ENCODE measurements around the gene HOXB1.

Gene HOXB1

DNA sequence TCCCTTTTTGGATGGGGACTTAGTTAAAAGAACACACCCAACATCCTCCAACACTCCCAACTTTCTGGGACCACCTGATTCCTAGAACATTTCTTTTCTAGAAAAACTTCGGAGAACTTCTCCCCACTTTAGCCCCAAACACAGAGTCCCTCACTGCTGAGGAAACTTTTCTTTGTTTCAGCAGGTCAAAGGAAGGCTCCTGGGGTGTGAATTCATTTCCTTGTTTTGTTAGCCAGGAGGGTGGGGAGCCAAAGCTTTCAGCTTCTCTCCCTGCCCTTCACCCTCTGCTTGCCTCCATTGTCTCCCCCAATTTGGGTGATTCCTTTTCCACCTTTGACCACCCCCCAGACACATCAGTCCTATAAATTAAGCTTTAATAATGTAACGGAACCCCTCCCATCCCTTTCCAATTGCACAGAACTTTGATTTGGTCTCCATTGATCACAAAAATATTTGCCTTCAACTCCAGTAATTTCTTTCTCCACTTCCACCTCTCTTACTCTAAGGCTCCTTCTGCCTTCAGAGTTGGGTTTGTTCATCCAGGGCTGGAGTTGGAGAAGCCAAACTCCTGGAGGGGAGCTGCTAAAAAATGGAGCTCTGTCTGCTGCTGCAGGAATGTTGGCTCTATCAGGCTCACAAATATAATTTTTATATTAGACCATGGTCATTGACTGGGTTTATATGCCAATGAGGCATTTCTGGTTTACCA is 37.0 kb upstream of the HOXB1 start:
- peaks cover 0 to 3% (median 0%) of the 10 kb centered on the region in 5 donors for H3K36me3 ChIP-seq (ENCODE audit: control insufficient read depth in 5 of 5, insufficient read depth in 5 of 5, low read length in 5 of 5)
- H3K4me3 ChIP-seq (ENCODE audit: low read depth in 1 of 5, low read length in 5 of 5), result peak overlapping the region in 4 of 5 donors; percentile 4 to 48 (median 44)
- peak overlapping the region in 1 of 5 donors; percentile 13 for H3K9ac ChIP-seq (ENCODE audit: low read length in 5 of 5)
- H3K9me3 ChIP-seq (ENCODE audit: control insufficient read depth in 5 of 5, low read length in 5 of 5), result no peaks in the 10 kb centered on the region
- H3K27ac ChIP-seq (ENCODE audit: low read depth, low read length), result peak overlapping the region; percentile 75
- H3K4me1 ChIP-seq (ENCODE audit: control insufficient read depth in 5 of 5, insufficient read depth in 5 of 5, low read length in 5 of 5), result peaks cover 16 to 95% (median 88%) of the 10 kb centered on the region in 5 donors
- no peaks in the 10 kb centered on the region for H3K27me3 ChIP-seq (ENCODE audit: control insufficient read depth in 5 of 5, insufficient read depth in 4 of 5, low read length in 5 of 5)

DNA sequence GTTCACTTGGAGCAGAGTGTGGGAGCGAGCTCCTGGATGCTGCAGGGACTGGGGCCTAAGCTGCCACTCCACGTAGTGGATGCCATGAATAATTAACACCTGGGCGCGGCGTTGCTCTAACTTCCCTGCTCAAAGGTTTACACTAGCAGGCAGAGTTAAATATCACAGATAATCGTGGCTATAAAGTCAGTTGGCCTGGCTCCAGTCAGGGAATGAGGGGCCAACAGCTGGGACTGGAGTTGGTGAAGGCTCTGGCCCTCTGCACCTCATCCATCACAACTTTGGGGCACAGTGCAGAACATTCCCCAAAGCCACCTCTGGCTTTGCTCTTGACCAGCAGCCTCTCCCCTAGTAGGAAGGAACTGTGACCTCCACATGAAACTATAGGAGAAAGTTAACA is 36.4 kb upstream of the HOXB1 start:
- Histone ChIP-seq H3K36me3 (ENCODE audit: control insufficient read depth in 5 of 5, insufficient read depth in 5 of 5, low read length in 5 of 5) (peaks cover 0 to under 1% (median 0%) of the 10 kb centered on the region in 5 donors), H3K4me3 (ENCODE audit: low read depth in 1 of 5, low read length in 5 of 5) (peak overlapping the region in 1 of 5 donors; percentile 30), H3K9me3 (ENCODE audit: control insufficient read depth in 5 of 5, low read length in 5 of 5) (no peaks in the 10 kb centered on the region), H3K27me3 (ENCODE audit: control insufficient read depth in 5 of 5, insufficient read depth in 4 of 5, low read length in 5 of 5) (no peaks in the 10 kb centered on the region), H3K9ac (ENCODE audit: low read length in 5 of 5) (no peak overlapping the region), H3K27ac (ENCODE audit: low read depth, low read length) (peak overlapping the region; percentile 75), H3K4me1 (ENCODE audit: control insufficient read depth in 5 of 5, insufficient read depth in 5 of 5, low read length in 5 of 5) (peaks cover 12 to 95% (median 86%) of the 10 kb centered on the region in 5 donors)

DNA sequence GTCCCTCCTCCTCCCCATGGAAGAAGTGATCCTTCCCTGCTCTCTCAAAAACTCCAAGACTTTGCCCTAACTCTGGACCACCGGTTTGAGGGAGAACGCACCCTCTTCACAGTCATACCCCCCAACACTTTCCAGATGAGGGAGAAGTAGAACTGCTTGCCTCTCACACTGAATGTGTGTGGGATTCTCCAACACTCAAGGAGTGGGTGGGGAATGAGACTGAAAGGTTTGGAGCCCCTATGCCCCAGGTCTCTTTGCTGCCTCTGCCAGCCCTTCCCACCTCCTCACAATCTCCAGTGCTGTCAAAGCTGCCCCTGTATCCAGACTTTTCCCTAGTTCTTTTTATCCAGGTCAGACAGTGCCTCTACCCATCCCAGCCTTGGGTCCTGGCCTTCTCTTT is 35.9 kb upstream of the HOXB1 start:
- Histone ChIP-seq H3K9ac (ENCODE audit: low read length in 5 of 5) (no peak overlapping the region), H3K27ac (ENCODE audit: low read depth, low read length) (peak overlapping the region; percentile 75), H3K36me3 (ENCODE audit: control insufficient read depth in 5 of 5, insufficient read depth in 5 of 5, low read length in 5 of 5) (no peaks in the 10 kb centered on the region), H3K4me3 (ENCODE audit: low read depth in 1 of 5, low read length in 5 of 5) (no peak overlapping the region), H3K27me3 (ENCODE audit: control insufficient read depth in 5 of 5, insufficient read depth in 4 of 5, low read length in 5 of 5) (no peaks in the 10 kb centered on the region), H3K4me1 (ENCODE audit: control insufficient read depth in 5 of 5, insufficient read depth in 5 of 5, low read length in 5 of 5) (peaks cover 12 to 94% (median 82%) of the 10 kb centered on the region in 5 donors), H3K9me3 (ENCODE audit: control insufficient read depth in 5 of 5, low read length in 5 of 5) (no peaks in the 10 kb centered on the region)

DNA sequence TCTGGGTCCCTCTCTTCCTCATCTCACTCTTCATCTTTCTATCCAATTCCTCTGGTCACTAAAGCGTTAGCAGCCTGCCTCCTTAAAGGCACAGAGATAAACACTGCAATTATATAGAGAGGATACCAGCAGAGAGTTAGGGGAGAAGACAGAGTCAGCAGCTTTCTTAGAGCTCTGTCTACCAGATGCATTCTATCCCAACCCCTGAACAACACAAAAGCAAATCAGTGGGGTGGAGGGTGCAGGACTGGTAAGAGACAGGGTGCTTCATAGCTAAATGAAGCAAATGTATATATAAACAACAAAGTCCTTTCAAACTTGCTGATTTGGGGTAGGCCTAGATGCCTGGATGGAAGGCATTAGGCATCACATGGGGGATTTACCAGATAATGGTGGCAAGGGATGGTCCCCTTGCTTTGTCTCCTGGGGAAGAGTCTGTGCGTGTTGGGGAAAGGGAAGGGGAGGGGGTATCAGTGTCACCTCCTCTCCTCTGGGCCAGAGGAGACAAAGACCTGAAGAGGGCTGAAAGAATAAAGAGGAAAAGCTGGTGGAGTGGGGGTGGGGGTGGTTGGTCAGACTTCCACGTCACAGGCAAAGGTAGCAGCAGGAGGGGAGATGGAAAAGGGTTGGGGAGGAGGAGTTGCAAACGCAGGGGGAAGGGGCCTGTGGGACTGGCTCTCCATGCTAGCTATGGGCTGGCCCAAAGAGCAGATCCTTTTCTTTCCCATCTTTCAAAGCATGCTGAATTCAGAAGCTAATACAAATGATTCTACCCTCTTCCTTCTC is 35.3 kb upstream of the HOXB1 start:
- no peaks in the 10 kb centered on the region for H3K27me3 ChIP-seq (ENCODE audit: control insufficient read depth in 5 of 5, insufficient read depth in 4 of 5, low read length in 5 of 5)
- H3K27ac ChIP-seq (ENCODE audit: low read depth, low read length), result peak overlapping the region; percentile 75
- peak overlapping the region in 1 of 5 donors; percentile 22 for H3K9ac ChIP-seq (ENCODE audit: low read length in 5 of 5)
- H3K4me1 ChIP-seq (ENCODE audit: control insufficient read depth in 5 of 5, insufficient read depth in 5 of 5, low read length in 5 of 5), result peaks cover 12 to 94% (median 80%) of the 10 kb centered on the region in 5 donors
- no peaks in the 10 kb centered on the region for H3K9me3 ChIP-seq (ENCODE audit: control insufficient read depth in 5 of 5, low read length in 5 of 5)
- H3K4me3 ChIP-seq (ENCODE audit: low read depth in 1 of 5, low read length in 5 of 5), result no peak overlapping the region
- no peaks in the 10 kb centered on the region for H3K36me3 ChIP-seq (ENCODE audit: control insufficient read depth in 5 of 5, insufficient read depth in 5 of 5, low read length in 5 of 5)

DNA sequence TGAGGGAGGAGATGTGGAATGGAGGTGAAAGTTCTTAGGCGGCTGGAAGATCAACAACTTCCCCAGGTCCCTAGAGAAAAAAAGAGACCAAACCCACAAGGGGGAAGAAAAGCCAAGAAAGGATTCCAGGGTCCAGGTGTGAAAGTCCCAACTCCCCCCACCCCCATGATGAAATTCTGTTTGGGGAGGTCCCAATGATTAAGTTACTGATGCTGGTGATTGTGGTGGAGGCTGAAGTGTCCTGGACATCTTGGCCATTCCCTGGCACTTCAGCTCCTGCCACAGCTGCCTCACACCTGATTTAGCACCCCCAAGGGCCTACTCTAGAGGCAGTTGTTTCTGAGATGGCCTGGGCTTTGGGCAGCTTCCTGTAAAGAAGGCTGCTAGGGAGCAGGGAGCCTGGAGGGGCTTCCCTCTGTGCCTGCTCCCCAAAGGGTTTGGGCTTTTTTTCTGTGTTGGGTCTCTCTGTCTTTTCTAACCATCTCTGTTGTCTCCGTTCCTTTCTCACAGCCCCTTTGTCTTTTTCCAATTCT is 34.3 kb upstream of the HOXB1 start:
- Histone ChIP-seq H3K4me1 (ENCODE audit: control insufficient read depth in 5 of 5, insufficient read depth in 5 of 5, low read length in 5 of 5) (peaks cover 9 to 92% (median 77%) of the 10 kb centered on the region in 5 donors), H3K27me3 (ENCODE audit: control insufficient read depth in 5 of 5, insufficient read depth in 4 of 5, low read length in 5 of 5) (no peaks in the 10 kb centered on the region), H3K4me3 (ENCODE audit: low read depth in 1 of 5, low read length in 5 of 5) (peak overlapping the region; percentile 60 to 75 (median 71)), H3K9ac (ENCODE audit: low read length in 5 of 5) (peak overlapping the region in 3 of 5 donors; percentile 16 to 73 (median 71)), H3K27ac (ENCODE audit: low read depth, low read length) (peak overlapping the region; percentile 72), H3K36me3 (ENCODE audit: control insufficient read depth in 5 of 5, insufficient read depth in 5 of 5, low read length in 5 of 5) (no peaks in the 10 kb centered on the region), H3K9me3 (ENCODE audit: control insufficient read depth in 5 of 5, low read length in 5 of 5) (no peaks in the 10 kb centered on the region)

DNA sequence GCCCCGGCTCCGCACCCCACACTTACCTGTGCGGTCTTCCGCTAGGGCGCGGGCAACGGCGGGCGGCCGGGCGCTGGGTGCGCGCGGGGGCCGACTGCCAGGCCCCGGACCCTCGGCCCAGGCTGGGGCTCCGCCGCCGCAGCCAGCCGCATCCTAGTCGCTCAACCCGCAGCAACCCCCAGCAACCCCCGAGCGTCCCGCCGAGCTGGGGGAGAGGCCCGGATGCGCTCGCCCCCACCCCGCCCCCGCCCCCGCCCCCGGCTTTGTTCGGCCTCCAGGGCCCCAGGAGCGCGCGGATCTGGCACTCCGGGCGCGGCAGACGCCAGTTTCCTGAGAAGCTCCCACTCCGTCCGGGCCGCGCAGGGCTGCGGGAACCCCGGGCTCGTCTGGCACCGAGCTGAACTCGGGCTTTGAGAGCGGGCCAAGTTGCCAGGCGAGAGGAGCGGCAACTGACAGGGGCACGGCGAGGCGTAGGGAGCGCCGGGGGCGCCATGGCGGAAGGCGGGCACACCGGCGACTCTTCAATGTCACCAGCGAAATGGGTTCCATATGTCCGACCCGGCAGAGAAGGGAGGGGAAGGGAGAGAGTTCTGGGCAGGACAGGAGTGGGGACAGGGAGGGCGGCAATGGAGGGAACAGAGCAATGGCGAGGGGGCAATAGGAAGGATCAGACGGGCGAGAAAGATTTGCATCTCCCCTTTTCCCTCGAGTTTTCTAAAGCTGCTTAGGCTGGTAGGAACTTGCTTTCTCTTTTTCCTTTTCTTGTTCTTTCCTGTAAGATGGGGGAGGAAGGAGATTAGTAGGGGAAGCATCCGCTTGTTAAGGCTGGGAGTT is 33.6 kb upstream of the HOXB1 start:
- Histone ChIP-seq H3K27me3 (ENCODE audit: control insufficient read depth in 5 of 5, insufficient read depth in 4 of 5, low read length in 5 of 5) (no peaks in the 10 kb centered on the region), H3K36me3 (ENCODE audit: control insufficient read depth in 5 of 5, insufficient read depth in 5 of 5, low read length in 5 of 5) (peaks cover 0 to 1% (median 0%) of the 10 kb centered on the region in 5 donors), H3K27ac (ENCODE audit: low read depth, low read length) (peak overlapping the region; percentile 72), H3K4me1 (ENCODE audit: control insufficient read depth in 5 of 5, insufficient read depth in 5 of 5, low read length in 5 of 5) (peaks cover 9 to 94% (median 77%) of the 10 kb centered on the region in 5 donors), H3K9me3 (ENCODE audit: control insufficient read depth in 5 of 5, low read length in 5 of 5) (no peaks in the 10 kb centered on the region), H3K4me3 (ENCODE audit: low read depth in 1 of 5, low read length in 5 of 5) (peak overlapping the region; percentile 60 to 75 (median 71)), H3K9ac (ENCODE audit: low read length in 5 of 5) (peak overlapping the region; percentile 16 to 73 (median 71))

DNA sequence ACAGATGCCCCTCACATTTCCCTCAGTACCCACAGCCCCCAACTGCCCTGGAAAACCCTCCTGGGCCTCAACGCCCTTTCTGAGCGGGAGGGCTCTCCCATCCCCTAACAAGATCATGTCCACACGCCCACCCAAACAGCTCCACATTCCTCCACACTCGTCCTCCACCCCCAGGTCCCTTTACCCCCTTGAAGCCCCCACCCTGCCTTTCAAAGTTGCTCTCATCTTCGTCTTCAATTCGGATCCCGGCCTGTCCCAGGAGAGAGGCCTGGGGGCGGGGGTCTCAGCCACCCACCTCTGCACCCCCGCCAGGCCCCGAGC is 33.0 kb upstream of the HOXB1 start:
- H3K4me3 ChIP-seq (ENCODE audit: low read depth in 1 of 5, low read length in 5 of 5), result peak overlapping the region in 4 of 5 donors; percentile 38 to 74 (median 43)
- peak overlapping the region in 2 of 5 donors; percentile 1 to 9 for H3K9ac ChIP-seq (ENCODE audit: low read length in 5 of 5)
- peaks cover 0 to 3% (median 0%) of the 10 kb centered on the region in 5 donors for H3K36me3 ChIP-seq (ENCODE audit: control insufficient read depth in 5 of 5, insufficient read depth in 5 of 5, low read length in 5 of 5)
- H3K27ac ChIP-seq (ENCODE audit: low read depth, low read length), result peak overlapping the region; percentile 50
- no peaks in the 10 kb centered on the region for H3K9me3 ChIP-seq (ENCODE audit: control insufficient read depth in 5 of 5, low read length in 5 of 5)
- peaks cover 9 to 95% (median 77%) of the 10 kb centered on the region in 5 donors for H3K4me1 ChIP-seq (ENCODE audit: control insufficient read depth in 5 of 5, insufficient read depth in 5 of 5, low read length in 5 of 5)
- no peaks in the 10 kb centered on the region for H3K27me3 ChIP-seq (ENCODE audit: control insufficient read depth in 5 of 5, insufficient read depth in 4 of 5, low read length in 5 of 5)

DNA sequence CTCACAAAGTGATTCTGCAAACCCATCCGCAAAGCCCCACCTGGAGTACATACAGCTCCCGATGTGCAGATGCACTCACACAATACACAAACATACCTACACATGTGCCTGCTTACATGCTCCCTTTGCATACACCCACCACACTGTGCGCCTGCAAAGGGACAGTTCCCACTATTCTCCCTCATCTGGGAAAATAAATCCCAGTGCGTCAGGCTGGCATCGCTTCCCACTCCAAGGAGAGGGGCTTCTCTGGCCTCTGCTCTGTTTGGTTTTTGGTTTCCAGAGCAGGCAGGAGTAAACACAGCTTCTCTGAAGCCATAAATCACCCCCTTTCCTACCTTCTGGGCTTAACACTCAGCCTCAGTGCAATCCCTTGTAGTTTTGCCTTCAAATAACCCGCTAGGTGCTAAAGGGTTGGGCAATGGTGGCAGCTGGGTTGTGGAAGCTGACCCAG is 32.6 kb upstream of the HOXB1 start:
- peak overlapping the region; percentile 50 for H3K27ac ChIP-seq (ENCODE audit: low read depth, low read length)
- peak overlapping the region in 4 of 5 donors; percentile 16 to 74 (median 43) for H3K4me3 ChIP-seq (ENCODE audit: low read depth in 1 of 5, low read length in 5 of 5)
- peaks cover 9 to 95% (median 77%) of the 10 kb centered on the region in 5 donors for H3K4me1 ChIP-seq (ENCODE audit: control insufficient read depth in 5 of 5, insufficient read depth in 5 of 5, low read length in 5 of 5)
- H3K36me3 ChIP-seq (ENCODE audit: control insufficient read depth in 5 of 5, insufficient read depth in 5 of 5, low read length in 5 of 5), result peaks cover 0 to 3% (median 0%) of the 10 kb centered on the region in 5 donors
- H3K9ac ChIP-seq (ENCODE audit: low read length in 5 of 5), result peak overlapping the region in 2 of 5 donors; percentile 1 to 9
- no peaks in the 10 kb centered on the region for H3K9me3 ChIP-seq (ENCODE audit: control insufficient read depth in 5 of 5, low read length in 5 of 5)
- no peaks in the 10 kb centered on the region for H3K27me3 ChIP-seq (ENCODE audit: control insufficient read depth in 5 of 5, insufficient read depth in 4 of 5, low read length in 5 of 5)

DNA sequence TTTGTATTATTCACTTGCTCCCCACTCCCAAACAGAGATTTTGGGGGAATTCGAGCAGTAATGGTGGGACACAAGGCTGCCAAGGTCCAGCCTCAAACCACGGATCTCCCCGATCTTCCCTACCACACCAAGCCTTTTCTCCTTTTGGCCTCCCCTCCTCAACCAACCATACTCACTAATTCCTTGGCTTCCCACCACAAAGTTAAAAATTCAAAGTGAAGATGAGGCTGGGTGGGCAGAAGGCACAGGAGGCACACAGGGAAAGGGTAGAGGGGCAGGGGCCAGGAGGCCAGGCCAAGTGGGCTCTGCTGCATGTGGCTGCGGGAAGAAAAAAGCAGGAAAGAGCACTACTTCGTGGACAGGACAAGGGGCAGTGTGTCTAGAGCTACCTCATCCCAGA is 32.1 kb upstream of the HOXB1 start:
- peak overlapping the region in 2 of 5 donors; percentile 12 to 74 for H3K4me3 ChIP-seq (ENCODE audit: low read depth in 1 of 5, low read length in 5 of 5)
- peaks cover 9 to 95% (median 76%) of the 10 kb centered on the region in 5 donors for H3K4me1 ChIP-seq (ENCODE audit: control insufficient read depth in 5 of 5, insufficient read depth in 5 of 5, low read length in 5 of 5)
- no peaks in the 10 kb centered on the region for H3K9me3 ChIP-seq (ENCODE audit: control insufficient read depth in 5 of 5, low read length in 5 of 5)
- H3K36me3 ChIP-seq (ENCODE audit: control insufficient read depth in 5 of 5, insufficient read depth in 5 of 5, low read length in 5 of 5), result peaks cover 0 to 3% (median 0%) of the 10 kb centered on the region in 5 donors
- H3K27ac ChIP-seq (ENCODE audit: low read depth, low read length), result no peak overlapping the region
- no peaks in the 10 kb centered on the region for H3K27me3 ChIP-seq (ENCODE audit: control insufficient read depth in 5 of 5, insufficient read depth in 4 of 5, low read length in 5 of 5)
- peak overlapping the region in 1 of 5 donors; percentile 33 for H3K9ac ChIP-seq (ENCODE audit: low read length in 5 of 5)

All from subcutaneous abdominal adipose tissue (tissue), 5 donors.